ENCODE results near the gene GLRA1. TPM values are rescaled to one million over a fixed set of nuclear protein-coding genes. Genes with fewer than 3 reads are reported as not detected.

GLRA1 gene
- total and polyA plus RNA-seq, 2 of the 4 experiments (the other 2 are of a cell fraction): not detected

DNA sequence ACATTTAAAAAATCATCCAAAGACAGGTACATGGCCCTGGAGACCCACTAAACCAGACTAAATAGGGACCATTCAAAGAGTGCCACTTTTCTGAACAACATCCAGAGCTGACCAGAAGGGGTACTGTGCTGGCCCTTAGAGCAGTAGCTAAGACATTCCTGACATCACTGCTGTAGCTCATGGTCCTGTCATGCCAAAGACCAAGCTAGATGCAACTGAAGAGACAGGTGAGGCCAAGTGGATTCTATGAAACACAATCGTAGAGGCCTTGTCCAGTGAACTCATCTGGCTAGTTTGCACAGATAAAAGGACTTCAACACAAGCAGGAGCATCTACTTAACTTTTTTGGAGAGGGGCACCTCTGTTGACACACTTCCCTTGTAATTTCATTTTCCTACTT lies 109.6 kb downstream of the GLRA1 start:
- TF ChIP-seq RAD21 (IDR thresholded peaks at IDR 0.05; ENCODE audit: low read length): no peak
- no peak for TF ChIP-seq MXI1 (IDR thresholded peaks at IDR 0.05; ENCODE audit: borderline replicate concordance, low read depth, low read length)
- TF ChIP-seq FOS (IDR thresholded peaks at IDR 0.05; ENCODE audit: low read depth, low read length): no peak
- no peak for TF ChIP-seq RFX5 (IDR thresholded peaks at IDR 0.05; ENCODE audit: low read depth, low read length)
- TF ChIP-seq CEBPB (IDR thresholded peaks at IDR 0.05; ENCODE audit: low read depth, low read length): no peak
- TF ChIP-seq MAZ (IDR thresholded peaks at IDR 0.05; ENCODE audit: borderline replicate concordance, low read depth, low read length): no peak
- TF ChIP-seq, protein P1, sequence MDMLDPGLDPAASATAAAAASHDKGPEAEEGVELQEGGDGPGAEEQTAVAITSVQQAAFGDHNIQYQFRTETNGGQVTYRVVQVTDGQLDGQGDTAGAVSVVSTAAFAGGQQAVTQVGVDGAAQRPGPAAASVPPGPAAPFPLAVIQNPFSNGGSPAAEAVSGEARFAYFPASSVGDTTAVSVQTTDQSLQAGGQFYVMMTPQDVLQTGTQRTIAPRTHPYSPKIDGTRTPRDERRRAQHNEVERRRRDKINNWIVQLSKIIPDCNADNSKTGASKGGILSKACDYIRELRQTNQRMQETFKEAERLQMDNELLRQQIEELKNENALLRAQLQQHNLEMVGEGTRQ (IDR thresholded peaks at IDR 0.05; ENCODE audit: low read depth, low read length): no peak
- TF ChIP-seq, protein P2, sequence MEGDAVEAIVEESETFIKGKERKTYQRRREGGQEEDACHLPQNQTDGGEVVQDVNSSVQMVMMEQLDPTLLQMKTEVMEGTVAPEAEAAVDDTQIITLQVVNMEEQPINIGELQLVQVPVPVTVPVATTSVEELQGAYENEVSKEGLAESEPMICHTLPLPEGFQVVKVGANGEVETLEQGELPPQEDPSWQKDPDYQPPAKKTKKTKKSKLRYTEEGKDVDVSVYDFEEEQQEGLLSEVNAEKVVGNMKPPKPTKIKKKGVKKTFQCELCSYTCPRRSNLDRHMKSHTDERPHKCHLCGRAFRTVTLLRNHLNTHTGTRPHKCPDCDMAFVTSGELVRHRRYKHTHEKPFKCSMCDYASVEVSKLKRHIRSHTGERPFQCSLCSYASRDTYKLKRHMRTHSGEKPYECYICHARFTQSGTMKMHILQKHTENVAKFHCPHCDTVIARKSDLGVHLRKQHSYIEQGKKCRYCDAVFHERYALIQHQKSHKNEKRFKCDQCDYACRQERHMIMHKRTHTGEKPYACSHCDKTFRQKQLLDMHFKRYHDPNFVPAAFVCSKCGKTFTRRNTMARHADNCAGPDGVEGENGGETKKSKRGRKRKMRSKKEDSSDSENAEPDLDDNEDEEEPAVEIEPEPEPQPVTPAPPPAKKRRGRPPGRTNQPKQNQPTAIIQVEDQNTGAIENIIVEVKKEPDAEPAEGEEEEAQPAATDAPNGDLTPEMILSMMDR (conservative IDR thresholded peaks at IDR 0.05; ENCODE audit: low read depth, low read length): no peak
- TF ChIP-seq, protein P3, sequence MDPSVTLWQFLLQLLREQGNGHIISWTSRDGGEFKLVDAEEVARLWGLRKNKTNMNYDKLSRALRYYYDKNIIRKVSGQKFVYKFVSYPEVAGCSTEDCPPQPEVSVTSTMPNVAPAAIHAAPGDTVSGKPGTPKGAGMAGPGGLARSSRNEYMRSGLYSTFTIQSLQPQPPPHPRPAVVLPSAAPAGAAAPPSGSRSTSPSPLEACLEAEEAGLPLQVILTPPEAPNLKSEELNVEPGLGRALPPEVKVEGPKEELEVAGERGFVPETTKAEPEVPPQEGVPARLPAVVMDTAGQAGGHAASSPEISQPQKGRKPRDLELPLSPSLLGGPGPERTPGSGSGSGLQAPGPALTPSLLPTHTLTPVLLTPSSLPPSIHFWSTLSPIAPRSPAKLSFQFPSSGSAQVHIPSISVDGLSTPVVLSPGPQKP (IDR thresholded peaks at IDR 0.05; ENCODE audit: borderline replicate concordance, low read depth, low read length): no peak
- no peak for TF ChIP-seq POLR2A (IDR thresholded peaks at IDR 0.05; ENCODE audit: low read depth, low read length)
- TF ChIP-seq BHLHE40 (IDR thresholded peaks at IDR 0.05; ENCODE audit: low read depth, low read length): no peak
- TF ChIP-seq RCOR1 (IDR thresholded peaks at IDR 0.05; ENCODE audit: insufficient replicate concordance, low read length): no peak
- no peak for TF ChIP-seq CHD1 (IDR thresholded peaks at IDR 0.05; ENCODE audit: low read depth, low read length)
- no peak for TF ChIP-seq MAFK (IDR thresholded peaks at IDR 0.05; ENCODE audit: low read depth, low read length)
- TF ChIP-seq SMC3 (IDR thresholded peaks at IDR 0.05; ENCODE audit: low read depth, low read length): no peak
- no peak for TF ChIP-seq NFE2L2 (IDR thresholded peaks at IDR 0.05; ENCODE audit: low read depth, low read length)
- no peak overlapping the region for H2AK5ac ChIP-seq (ENCODE audit: low read depth, low read length)
- CTCF ChIA-PET: interaction anchor here (0.6 kb wide), 1 partner anchor 66 kb away, joined by 4 read pairs; no protein-coding TSS in a partner anchor
- no peak overlapping the region for H2AFZ ChIP-seq (replicated peaks; ENCODE audit: low read length, poor library complexity)
- H2AK9ac ChIP-seq (replicated peaks; ENCODE audit: low read depth, low read length, poor library complexity): no peak overlapping the region
- H2BK20ac ChIP-seq (ENCODE audit: low read depth, low read length): no peak overlapping the region
- no peak overlapping the region for H3K9ac ChIP-seq (ENCODE audit: low read depth, low read length)
- no peak overlapping the region for H3K14ac ChIP-seq (replicated peaks; ENCODE audit: low read depth, low read length)
- no CpG with 5 or more reads among the region's 1 CpG for WGBS, 2 experiments (ENCODE audit: extremely low coverage in 2 of 2, insufficient read length in 1 of 2)
- H3K56ac ChIP-seq (ENCODE audit: extremely low read depth, insufficient read depth, low read length): no peak overlapping the region
- no peak overlapping the region for H3K18ac ChIP-seq (ENCODE audit: low read depth, low read length)
- H3K36me3 ChIP-seq (ENCODE audit: control insufficient read depth, insufficient read depth, low read length): peaks cover 16% of the 10 kb centered on the region
- peaks cover 9% of the 10 kb centered on the region for H3K4me1 ChIP-seq (ENCODE audit: control insufficient read depth, insufficient read depth, low read length)
- ATAC-seq (ENCODE audit: low read depth) (no peak), DNase-seq (no peak)
- H3K4me2 ChIP-seq (ENCODE audit: low read depth, low read length): no peak overlapping the region
- H2BK120ac ChIP-seq (ENCODE audit: low read depth, low read length): no peak overlapping the region
- H3K27me3 ChIP-seq (ENCODE audit: control insufficient read depth, insufficient read depth, low read length): no peaks in the 10 kb centered on the region
- H3K23ac ChIP-seq (ENCODE audit: low read depth, low read length): no peak overlapping the region
- no peak overlapping the region for H2BK5ac ChIP-seq (ENCODE audit: low read depth, low read length, poor library complexity, severe bottlenecking)
- no peak overlapping the region for H3K27ac ChIP-seq (ENCODE audit: insufficient read depth, low read length)
- in situ Hi-C loops (cut with MboI; ENCODE audit: low sequenced_read_pairs) (no loop called here), dilution Hi-C loops (cut with HindIII; ENCODE audit: low sequenced_read_pairs, unreplicated experiment) (no loop called here), intact Hi-C loops (cut with micrococcal nuclease) (no loop called here)
- no peak overlapping the region for H3K4me3 ChIP-seq (ENCODE audit: insufficient read depth, low read depth, low read length)
- no peak overlapping the region for H3K4ac ChIP-seq (ENCODE audit: low read depth, low read length)
- no peaks in the 10 kb centered on the region; the same call in 1 of the 2 replicates for H3K9me1 ChIP-seq (ENCODE audit: insufficient read depth, low read length)
- no peak overlapping the region for H4K8ac ChIP-seq (ENCODE audit: low read depth in 2 of 2, low read length in 2 of 2)
- 0 out of 2 replicates have a peak, but pooled peaks cover 11% of the 10 kb centered on the region for H4K20me1 ChIP-seq (ENCODE audit: insufficient read depth, low read length)
- peaks cover 13 to 32% of the 10 kb centered on the region in 2 experiments; a peak in 3 of 4 replicates for H3K79me1 ChIP-seq (ENCODE audit: low read depth in 1 of 2, low read length in 2 of 2)
- no peaks in the 10 kb centered on the region for H3K9me3 ChIP-seq (ENCODE audit: control insufficient read depth, insufficient read depth, low read length)
- BruUV-seq (replicated peaks): no TSS peak
- no peak overlapping the region for H2BK15ac ChIP-seq (ENCODE audit: low read depth, low read length)
- no peak overlapping the region for H4K91ac ChIP-seq (ENCODE audit: insufficient read depth, low read depth, low read length)
- POLR2A ChIA-PET (ENCODE audit: unreplicated experiment): no interaction called here
- H4K5ac ChIP-seq (ENCODE audit: low read depth, low read length): no peak overlapping the region
